ENCODE measurements around the gene AAK1. TPM values are rescaled to one million over a fixed set of nuclear protein-coding genes. Genes with fewer than 3 reads are reported as not detected.
A peak's percentile ranks its signal among the peaks of the same experiment; 100 is the strongest.

The AAK1 gene
- total and polyA plus RNA-seq, 7 donors: 5.4 to 35.7 (median 20.7) TPM

- intact Hi-C loops (cut with DNase I): no loop called here
Observed at GRCh38 chr2:69567909-69568300, 75.6 kb downstream of the AAK1 start.

GRCh38 chr2:69567157-69567908 is 76.2 kb downstream of the AAK1 start:
- DNase-seq: no peak
- Histone ChIP-seq H3K36me3 (no peaks in the 10 kb centered on the region), H3K27ac (no peak overlapping the region), H3K4me1 (peaks cover 0 to 9% (median 0%) of the 10 kb centered on the region in 4 donors), H3K9me3 (no peaks in the 10 kb centered on the region), H3K27me3 (no peaks in the 10 kb centered on the region), H3K4me3 (no peak overlapping the region)
- intact Hi-C loops (cut with DNase I): no loop called here
- TF ChIP-seq POLR2AphosphoS5 (IDR thresholded peaks at IDR 0.05): no peak
- no peak for TF ChIP-seq EP300 (IDR thresholded peaks at IDR 0.05)
- TF ChIP-seq POLR2A (IDR thresholded peaks at IDR 0.05): no peak
- no peak for TF ChIP-seq CTCF (IDR thresholded peaks at IDR 0.05)
- 56 to 75% methylated on average over 3 of the region's 3 CpGs for WGBS, 2 donors

More at GRCh38 chr2:69567909-69568300, 75.6 kb downstream of the AAK1 start:
- 89 to 92% methylated on average over 6 of the region's 6 CpGs for WGBS, 2 donors
- TF ChIP-seq POLR2AphosphoS5 (IDR thresholded peaks at IDR 0.05) (no peak), CTCF (IDR thresholded peaks at IDR 0.05) (no peak), POLR2A (IDR thresholded peaks at IDR 0.05) (no peak), EP300 (IDR thresholded peaks at IDR 0.05) (no peak)
- Histone ChIP-seq H3K36me3 (no peaks in the 10 kb centered on the region), H3K4me1 (peaks cover 0 to 9% (median 2%) of the 10 kb centered on the region in 4 donors), H3K9me3 (no peaks in the 10 kb centered on the region), H3K27me3 (no peaks in the 10 kb centered on the region), H3K4me3 (no peak overlapping the region), H3K27ac (no peak overlapping the region)
- DNase-seq: no peak

- no peak overlapping the region for H3K27ac ChIP-seq
- intact Hi-C loops (cut with DNase I): no loop called here
- TF ChIP-seq CTCF (IDR thresholded peaks at IDR 0.05) (no peak), EP300 (IDR thresholded peaks at IDR 0.05) (no peak), POLR2AphosphoS5 (IDR thresholded peaks at IDR 0.05) (no peak), POLR2A (IDR thresholded peaks at IDR 0.05) (no peak)
- H3K9me3 ChIP-seq: no peaks in the 10 kb centered on the region
- 95% methylated on average over 4 of the region's 4 CpGs for WGBS, 2 donors
- H3K36me3 ChIP-seq: no peaks in the 10 kb centered on the region
- no peak for DNase-seq
- peaks cover 0 to 14% (median 2%) of the 10 kb centered on the region in 4 donors for H3K4me1 ChIP-seq
- H3K4me3 ChIP-seq: no peak overlapping the region
- no peaks in the 10 kb centered on the region for H3K27me3 ChIP-seq
Observed at GRCh38 chr2:69566669-69567068, 76.9 kb downstream of the AAK1 start.

GRCh38 chr2:69565431-69565839 is 78.1 kb downstream of the AAK1 start:
- Histone ChIP-seq H3K27ac (no peak overlapping the region), H3K36me3 (no peaks in the 10 kb centered on the region), H3K4me1 (peaks cover 0 to 25% (median 5%) of the 10 kb centered on the region in 4 donors), H3K4me3 (no peak overlapping the region), H3K9me3 (no peaks in the 10 kb centered on the region), H3K27me3 (no peaks in the 10 kb centered on the region)
- 51% methylated on average over 3 of the region's 3 CpGs for WGBS, 2 donors
- TF ChIP-seq POLR2A (IDR thresholded peaks at IDR 0.05) (no peak), POLR2AphosphoS5 (IDR thresholded peaks at IDR 0.05) (no peak), CTCF (IDR thresholded peaks at IDR 0.05) (peak in 2 of 4 experiments; percentile 35 to 59), EP300 (IDR thresholded peaks at IDR 0.05) (no peak)
- intact Hi-C loops (cut with DNase I): no loop called here
- DNase-seq: peak; percentile 64
